Endometrial microvascular endothelial cells (primary cell): ENCODE results near the gene OR6Y1. TPM values are rescaled to one million over a fixed set of nuclear protein-coding genes. Genes with fewer than 3 reads are reported as not detected.

Source experiments
- in situ Hi-C: cut with HindIII; loops from 2 replicates; pipeline ENCODE4 v1.10.0; 2017; ENCODE audit warnings: low sequenced_read_pairs, low pct_unique_long_range_greater_than_20kb; ENCODE audit errors: inconsistent ontology term
- total RNA-seq: library from RNA; depleted of rRNA; stranded (reverse); fragments of >200 nt; gene quantifications from one replicate; pipeline ENCODE4 v1.2.3, GENCODE V29; 2015; ENCODE audit errors: inconsistent ontology term

Gene OR6Y1
- total RNA-seq, 1 donor from 2014 or later, result not detected

DNA sequence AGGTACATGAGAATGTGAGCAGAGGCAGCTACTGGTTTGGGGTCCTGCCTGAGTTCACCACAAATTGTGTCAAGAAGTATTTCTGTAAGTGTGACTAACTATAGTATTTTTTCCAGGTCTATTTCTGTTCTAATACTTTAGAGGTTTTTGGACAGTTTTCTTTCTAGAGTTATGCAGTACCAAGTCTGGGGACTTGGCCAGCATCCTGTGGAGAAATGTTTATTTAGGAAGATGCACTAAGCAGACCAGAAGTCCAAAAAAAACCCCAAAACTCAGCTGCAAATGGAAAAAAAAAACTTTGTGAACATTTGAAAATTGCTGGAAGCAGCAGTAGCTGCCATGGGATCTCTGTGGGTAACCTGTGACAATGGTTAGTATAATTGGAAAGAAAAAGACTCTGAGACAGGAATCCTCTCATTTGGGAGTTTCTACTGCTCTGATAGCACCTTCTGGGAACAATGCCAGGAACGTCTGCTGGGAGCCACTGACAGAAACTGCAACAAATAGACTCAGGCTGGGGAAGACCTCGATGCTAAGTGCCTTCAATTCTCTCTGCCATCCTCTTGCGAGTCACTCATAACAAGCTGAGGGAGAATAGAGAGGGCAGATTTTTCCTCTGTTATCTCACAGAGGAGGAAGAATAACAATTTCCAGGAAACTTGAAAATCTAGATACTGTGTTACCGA is 44.6 kb downstream of the OR6Y1 start:
- in situ Hi-C loops, result no loop called here

DNA sequence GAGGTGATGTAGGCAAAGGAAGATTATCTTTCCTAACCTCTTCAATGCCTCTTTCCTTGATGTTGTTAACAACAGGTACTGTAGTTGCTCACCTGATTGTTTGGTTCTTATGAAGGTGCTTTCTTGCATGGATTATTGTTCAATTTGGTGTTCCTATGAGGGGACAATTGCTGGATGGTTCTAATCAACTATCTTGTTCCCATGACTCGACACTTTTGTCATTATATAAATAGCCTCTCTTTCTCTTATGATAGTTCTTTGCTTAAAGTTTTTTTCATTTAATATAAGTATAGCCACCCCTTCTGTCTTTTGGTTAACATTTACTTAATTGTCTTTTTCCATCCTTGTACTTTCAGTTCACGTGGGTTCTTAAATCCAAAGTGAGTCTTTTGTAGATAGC is 46.7 kb downstream of the OR6Y1 start:
- in situ Hi-C loops, result no loop called here

DNA sequence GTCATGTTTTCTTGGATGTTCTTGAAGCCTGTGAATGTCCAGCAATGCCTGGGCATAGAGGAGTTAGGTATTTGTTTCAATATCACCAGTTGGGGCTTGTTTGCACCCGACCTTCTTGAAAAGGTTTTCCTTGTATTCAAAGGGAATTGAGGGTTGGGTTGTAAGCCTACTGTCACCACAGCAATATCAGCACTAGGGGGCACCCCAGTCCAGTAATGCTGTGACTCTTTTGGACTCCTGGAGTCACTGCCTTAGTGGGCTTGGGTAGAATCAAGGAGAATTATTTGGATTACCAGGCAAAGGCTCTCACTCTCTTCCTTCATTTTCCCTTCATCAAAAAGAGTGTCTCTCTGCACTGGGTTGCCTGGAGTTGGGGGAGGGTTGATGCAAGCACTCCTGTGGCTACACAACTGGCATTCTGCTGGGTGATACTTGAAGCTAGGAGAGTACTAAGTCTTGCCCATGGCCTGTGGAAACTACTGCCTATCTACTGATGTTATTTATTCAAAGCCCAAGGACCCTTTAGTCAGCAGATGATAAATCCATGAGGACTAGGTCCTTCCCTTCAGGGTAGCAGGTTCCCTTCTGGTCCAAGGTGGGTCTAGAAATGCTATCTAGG is 47.7 kb downstream of the OR6Y1 start:
- in situ Hi-C loops, result no loop called here

DNA sequence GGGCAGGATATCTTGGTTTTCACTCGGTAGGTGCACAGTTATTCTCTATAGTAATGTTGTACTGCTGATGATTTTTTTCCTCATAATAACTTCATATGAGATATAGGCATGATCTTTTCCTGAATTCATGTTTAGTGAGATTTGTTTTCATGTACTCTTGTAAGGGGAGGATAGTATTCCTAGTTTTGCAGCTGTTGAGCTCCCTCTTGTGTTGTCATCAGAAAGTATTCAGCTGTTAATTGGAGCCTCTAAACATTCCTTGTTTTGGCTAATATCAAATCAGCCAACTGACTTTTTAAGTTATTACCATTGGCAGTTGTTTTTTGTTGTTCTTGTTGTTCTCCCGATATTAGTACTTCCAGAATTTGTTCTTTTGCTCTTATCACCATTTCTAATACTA is 57.8 kb downstream of the OR6Y1 start:
- in situ Hi-C loops, result no loop called here

DNA sequence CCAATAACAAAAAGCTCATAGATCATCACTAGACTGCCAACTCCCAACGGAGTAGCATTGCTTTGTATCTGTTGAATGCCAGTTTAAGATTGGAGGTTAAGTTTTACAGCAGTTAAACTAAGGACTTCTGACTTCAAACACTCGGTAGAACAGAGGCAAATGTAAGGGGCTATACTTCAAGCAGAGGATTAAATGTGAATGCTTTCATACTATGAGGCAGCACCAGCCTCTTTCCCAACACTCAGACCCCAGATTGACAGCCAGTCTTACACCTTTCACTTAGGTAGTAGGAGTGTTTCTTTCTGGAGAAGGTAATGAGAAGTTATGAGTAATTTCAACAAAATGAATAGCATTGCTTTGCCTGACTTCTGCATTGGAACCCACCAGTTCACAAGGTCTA is 59.4 kb downstream of the OR6Y1 start:
- in situ Hi-C loops, result no loop called here

Other genes starting within 250 kb of the OR6Y1 start
- not detected for gene CD1B, start 222.9 kb downstream of the OR6Y1 start, total RNA-seq
- gene CD1E, start 200.5 kb downstream of the OR6Y1 start, total RNA-seq, result not detected
- not detected for gene OR10T2, start 154.9 kb downstream of the OR6Y1 start, total RNA-seq
- not detected for gene OR10K2, start 128.2 kb downstream of the OR6Y1 start, total RNA-seq
- gene OR10K1, start 92.6 kb downstream of the OR6Y1 start, total RNA-seq, result not detected
- gene OR10R2, start 82.2 kb downstream of the OR6Y1 start, total RNA-seq, result not detected
- not detected for gene OR6P1, start 16.2 kb upstream of the OR6Y1 start, total RNA-seq
- gene OR10X1, start 25.5 kb upstream of the OR6Y1 start, total RNA-seq, result not detected
- not detected for gene OR10Z1, start 50.9 kb upstream of the OR6Y1 start, total RNA-seq
- not detected for gene SPTA1, start 132.3 kb upstream of the OR6Y1 start, total RNA-seq
- gene OR6K2, start 146.2 kb upstream of the OR6Y1 start, total RNA-seq, result not detected
- gene OR6K3, start 166.3 kb upstream of the OR6Y1 start, total RNA-seq, result not detected
- gene OR6K6, start 200.3 kb upstream of the OR6Y1 start, total RNA-seq, result not detected
- gene OR6N1, start 217.8 kb upstream of the OR6Y1 start, total RNA-seq, result not detected
- not detected for gene OR6N2, start 226.8 kb upstream of the OR6Y1 start, total RNA-seq